ENCODE data around the gene TECPR2. TPM values are rescaled to one million over a fixed set of nuclear protein-coding genes. Genes with fewer than 3 reads are reported as not detected.
A peak's percentile ranks its signal among the peaks of the same experiment; 100 is the strongest.
"Not testable (repeated sequence)": the region's sequence is repeated elsewhere in the genome, so short reads cannot be mapped to it uniquely, and the experiment has no call there.

The TECPR2 gene
- total and polyA plus RNA-seq, 2 donors from 2014 or later = 6.0 to 30.2 TPM

GRCh38 chr14:102323102-102323501 is 39.6 kb upstream of the TECPR2 start:
- Histone ChIP-seq H3K4me1 (ENCODE audit: control insufficient read depth in 2 of 3, insufficient read depth in 2 of 3, low read depth in 1 of 3, low read length in 3 of 3) (peaks cover 0 to 12% (median 7%) of the 10 kb centered on the region in 3 donors), H3K27me3 (ENCODE audit: control insufficient read depth, insufficient read depth, low read length) (no peaks in the 10 kb centered on the region), H3K36me3 (ENCODE audit: control insufficient read depth in 2 of 3, insufficient read depth in 3 of 3, low read length in 3 of 3) (no peaks in the 10 kb centered on the region), H3K9me3 (ENCODE audit: control insufficient read depth in 2 of 3, insufficient read depth in 1 of 3, low read length in 3 of 3) (no peaks in the 10 kb centered on the region), H3K4me3 (ENCODE audit: low read length in 3 of 3) (no peak overlapping the region), H3K9ac (ENCODE audit: low read length in 3 of 3) (no peak overlapping the region), H3K27ac (ENCODE audit: low read depth in 2 of 2, low read length in 2 of 2) (no peak overlapping the region)
- FAIRE-seq (no peak), DNase-seq (peak in 3 of 5 donors; percentile 23 to 80 (median 42))
- peak; percentile 50 for TF ChIP-seq CTCF (IDR thresholded peaks at IDR 0.05; ENCODE audit: borderline replicate concordance, extremely low read depth, insufficient read depth)
- intact Hi-C loops (cut with DNase I) = no loop called here

- Histone ChIP-seq H3K27me3 (ENCODE audit: control insufficient read depth, insufficient read depth, low read length) (no peaks in the 10 kb centered on the region), H3K9me3 (ENCODE audit: control insufficient read depth in 2 of 3, insufficient read depth in 1 of 3, low read length in 3 of 3) (no peaks in the 10 kb centered on the region), H3K27ac (ENCODE audit: low read depth in 2 of 2, low read length in 2 of 2) (no peak overlapping the region), H3K9ac (ENCODE audit: low read length in 3 of 3) (no peak overlapping the region), H3K4me3 (ENCODE audit: low read length in 3 of 3) (no peak overlapping the region), H3K4me1 (ENCODE audit: control insufficient read depth in 2 of 3, insufficient read depth in 2 of 3, low read depth in 1 of 3, low read length in 3 of 3) (no peaks in the 10 kb centered on the region), H3K36me3 (ENCODE audit: control insufficient read depth in 2 of 3, insufficient read depth in 3 of 3, low read length in 3 of 3) (no peaks in the 10 kb centered on the region)
- no peak for TF ChIP-seq CTCF (IDR thresholded peaks at IDR 0.05; ENCODE audit: borderline replicate concordance, extremely low read depth, insufficient read depth)
- FAIRE-seq = no peak
- intact Hi-C loops (cut with DNase I) = no loop called here
- DNase-seq = no peak
These were observed 36.9 kb upstream of the TECPR2 start for GRCh38 chr14:102325791-102326345.

- Histone ChIP-seq H3K27me3 (ENCODE audit: control insufficient read depth, insufficient read depth, low read length) (no peaks in the 10 kb centered on the region), H3K36me3 (ENCODE audit: control insufficient read depth in 2 of 3, insufficient read depth in 3 of 3, low read length in 3 of 3) (peaks cover 0 to 2% (median 1%) of the 10 kb centered on the region in 3 donors), H3K9me3 (ENCODE audit: control insufficient read depth in 2 of 3, insufficient read depth in 1 of 3, low read length in 3 of 3) (no peaks in the 10 kb centered on the region), H3K4me1 (ENCODE audit: control insufficient read depth in 2 of 3, insufficient read depth in 2 of 3, low read depth in 1 of 3, low read length in 3 of 3) (no peaks in the 10 kb centered on the region), H3K4me3 (ENCODE audit: low read length in 3 of 3) (no peak overlapping the region), H3K9ac (ENCODE audit: low read length in 3 of 3) (no peak overlapping the region), H3K27ac (ENCODE audit: low read depth in 2 of 2, low read length in 2 of 2) (no peak overlapping the region)
- no peak for FAIRE-seq
- TF ChIP-seq CTCF (IDR thresholded peaks at IDR 0.05; ENCODE audit: borderline replicate concordance, extremely low read depth, insufficient read depth) = no peak
- DNase-seq = no peak
- intact Hi-C loops (cut with DNase I) = no loop called here
These were observed 36.2 kb upstream of the TECPR2 start for GRCh38 chr14:102326583-102326982.

GRCh38 chr14:102329381-102329780 is 33.4 kb upstream of the TECPR2 start:
- H3K4me3 ChIP-seq (ENCODE audit: low read length in 3 of 3); H3K9me3 ChIP-seq (ENCODE audit: control insufficient read depth in 2 of 3, insufficient read depth in 1 of 3, low read length in 3 of 3); H3K27ac ChIP-seq (ENCODE audit: low read depth in 2 of 2, low read length in 2 of 2); intact Hi-C loops (cut with DNase I); FAIRE-seq; H3K9ac ChIP-seq (ENCODE audit: low read length in 3 of 3); H3K27me3 ChIP-seq (ENCODE audit: control insufficient read depth, insufficient read depth, low read length); H3K4me1 ChIP-seq (ENCODE audit: control insufficient read depth in 2 of 3, insufficient read depth in 2 of 3, low read depth in 1 of 3, low read length in 3 of 3): not testable (repeated sequence)
- peak in 1 of 5 donors; percentile 13 for DNase-seq
- peaks cover 0 to 10% (median 6%) of the 10 kb centered on the region in 3 donors for H3K36me3 ChIP-seq (ENCODE audit: control insufficient read depth in 2 of 3, insufficient read depth in 3 of 3, low read length in 3 of 3)
